Umbilical cord (tissue), 2 donors: Measurements from ENCODE around the gene CARM1. TPM values are rescaled to one million over a fixed set of nuclear protein-coding genes. Genes with fewer than 3 reads are reported as not detected.
"Not testable (repeated sequence)": the region's sequence is repeated elsewhere in the genome, so short reads cannot be mapped to it uniquely, and the experiment has no call there.

Experiments
- DNase-seq: peaks from one replicate; pipeline ENCODE4 v3.0.0-alpha.2; 2015; ENCODE audit warnings: low spot score
- total RNA-seq: library from RNA; depleted of rRNA; stranded (reverse); fragments of >200 nt; gene quantifications from one replicate; pipeline ENCODE4 v1.2.3, GENCODE V29; 2014; ENCODE audit warnings: low replicate concordance; ENCODE audit not compliant: insufficient read depth

Gene CARM1
- 17.8 TPM for total RNA-seq

DNA sequence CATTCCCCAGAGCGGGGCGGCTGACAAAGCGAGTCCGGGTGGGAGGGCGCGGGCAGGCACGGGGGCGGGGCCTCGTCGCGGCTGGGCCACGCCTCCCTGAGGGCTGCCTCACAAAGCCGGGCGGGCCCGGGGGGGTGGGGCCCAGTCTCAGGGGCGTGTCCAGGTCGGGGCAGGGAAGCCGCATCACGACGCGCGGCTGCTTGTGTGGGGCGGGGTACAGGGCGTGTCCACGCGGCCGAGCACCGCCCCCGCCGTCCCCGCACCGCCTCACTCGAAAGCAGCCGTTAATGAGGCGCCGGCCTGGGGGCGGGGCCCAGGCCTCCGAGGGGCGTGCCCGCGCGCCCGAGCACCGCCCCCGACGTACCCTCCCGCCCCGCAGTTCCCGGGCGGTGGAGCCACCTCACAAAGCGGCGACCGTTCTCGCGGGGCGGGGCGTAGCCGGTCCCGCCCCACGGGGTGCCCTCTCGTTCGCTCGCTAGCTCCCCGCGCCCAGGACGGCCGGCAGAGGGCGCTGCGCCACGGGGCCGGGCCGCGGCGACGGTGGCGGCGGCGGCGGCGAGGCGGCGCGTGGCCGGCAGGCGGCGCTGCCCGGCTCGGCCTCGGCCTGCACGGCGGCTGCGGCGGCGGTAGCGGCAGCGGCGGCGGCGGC, at the start of gene CARM1:
Gene CARM1, plus strand, starts transcription at position 599 of the 649 bp plus-strand sequence. CDS start 150 bp downstream, outside the sequence.
- peak; percentile 99 for DNase-seq

- DNase-seq = no peak
These were observed 47.7 kb upstream of the CARM1 start for GRCh38 chr19:10823690-10824089.

DNA sequence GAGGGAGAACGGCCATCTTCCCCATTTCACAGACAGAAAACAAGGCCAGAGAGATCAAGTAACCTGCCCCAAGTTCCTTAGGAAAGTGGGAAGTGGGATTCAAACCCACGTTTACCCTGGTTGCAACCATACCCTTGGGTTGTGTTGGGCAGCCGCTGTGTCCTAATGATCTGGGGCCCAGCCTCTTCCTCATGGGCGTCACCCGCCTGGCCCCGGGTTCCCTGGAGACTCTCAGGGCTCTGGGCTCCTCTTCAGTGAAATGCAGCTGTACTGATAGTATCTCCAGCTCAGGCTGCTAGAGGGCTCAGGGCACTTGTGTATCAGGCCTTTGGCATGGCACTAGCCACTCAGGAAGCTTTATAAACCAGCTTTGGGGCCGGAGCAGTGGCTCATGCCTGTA, 45.1 kb upstream of the CARM1 start:
- no peak for DNase-seq

DNA sequence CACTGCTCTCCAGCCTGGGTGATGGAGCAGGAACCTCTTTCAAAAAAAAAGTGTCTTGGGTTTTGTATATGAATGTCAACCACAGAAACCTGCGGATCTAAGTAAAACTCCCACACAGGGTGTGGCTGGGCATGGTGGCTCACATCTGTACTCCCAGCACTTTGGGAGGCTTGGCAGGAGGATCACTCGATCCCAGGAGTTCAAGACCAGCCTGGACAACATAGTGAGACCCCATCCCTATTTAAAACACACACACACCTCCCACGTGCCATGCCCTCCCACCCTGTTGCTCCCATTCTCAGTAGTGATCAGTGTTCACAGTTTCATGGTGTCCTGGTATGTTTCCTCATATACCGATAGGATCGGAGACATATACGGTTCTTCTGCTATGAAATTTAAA, 44.5 kb upstream of the CARM1 start:
- no peak for DNase-seq

DNA sequence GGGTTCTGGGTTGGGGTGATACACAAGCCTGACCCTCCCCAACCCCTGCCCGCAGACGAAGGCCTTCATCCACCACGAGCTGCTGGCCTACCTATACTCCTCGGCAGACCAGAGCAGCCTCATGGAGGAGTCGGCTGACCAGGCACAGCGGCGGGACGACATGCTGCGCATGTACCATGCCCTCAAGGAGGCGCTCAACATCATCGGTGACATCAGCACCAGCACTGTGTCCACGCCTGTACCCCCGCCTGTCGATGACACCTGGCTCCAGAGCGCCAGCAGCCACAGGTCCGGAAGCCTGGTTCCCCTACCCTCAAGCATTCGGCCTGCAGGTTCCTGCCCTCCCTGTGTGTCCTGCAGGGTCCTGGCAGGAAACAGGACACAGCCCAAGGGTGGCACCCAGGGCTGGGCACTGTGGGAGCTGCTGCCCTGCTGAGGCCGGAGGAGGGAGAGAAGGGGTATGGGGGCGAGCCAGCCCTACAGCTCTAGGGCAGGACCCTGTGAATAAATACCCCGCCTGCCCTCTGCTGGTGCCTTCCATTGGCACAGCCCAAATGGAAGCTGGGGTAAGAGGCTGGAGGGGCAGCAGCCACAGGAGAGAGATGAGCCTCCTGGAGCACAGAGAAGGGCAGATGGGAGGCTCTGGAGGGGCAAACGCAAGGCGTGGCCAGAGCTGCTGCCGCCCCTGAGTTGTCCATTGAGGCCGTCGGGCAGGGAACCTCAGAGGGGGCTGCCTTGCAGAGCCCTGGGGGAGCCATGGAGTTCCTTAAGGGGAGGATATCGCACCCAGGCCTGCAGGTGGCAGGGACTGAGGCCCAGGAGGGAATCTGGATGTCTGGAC, 42.2 kb upstream of the CARM1 start:
- DNase-seq = no peak

- DNase-seq = no peak
These were observed 41.4 kb upstream of the CARM1 start for GRCh38 chr19:10829967-10830366.

GRCh38 chr19:10830370-10830769, 41.0 kb upstream of the CARM1 start:
- DNase-seq = no peak

GRCh38 chr19:10830931-10831779, 40.2 kb upstream of the CARM1 start:
- DNase-seq = no peak

DNA sequence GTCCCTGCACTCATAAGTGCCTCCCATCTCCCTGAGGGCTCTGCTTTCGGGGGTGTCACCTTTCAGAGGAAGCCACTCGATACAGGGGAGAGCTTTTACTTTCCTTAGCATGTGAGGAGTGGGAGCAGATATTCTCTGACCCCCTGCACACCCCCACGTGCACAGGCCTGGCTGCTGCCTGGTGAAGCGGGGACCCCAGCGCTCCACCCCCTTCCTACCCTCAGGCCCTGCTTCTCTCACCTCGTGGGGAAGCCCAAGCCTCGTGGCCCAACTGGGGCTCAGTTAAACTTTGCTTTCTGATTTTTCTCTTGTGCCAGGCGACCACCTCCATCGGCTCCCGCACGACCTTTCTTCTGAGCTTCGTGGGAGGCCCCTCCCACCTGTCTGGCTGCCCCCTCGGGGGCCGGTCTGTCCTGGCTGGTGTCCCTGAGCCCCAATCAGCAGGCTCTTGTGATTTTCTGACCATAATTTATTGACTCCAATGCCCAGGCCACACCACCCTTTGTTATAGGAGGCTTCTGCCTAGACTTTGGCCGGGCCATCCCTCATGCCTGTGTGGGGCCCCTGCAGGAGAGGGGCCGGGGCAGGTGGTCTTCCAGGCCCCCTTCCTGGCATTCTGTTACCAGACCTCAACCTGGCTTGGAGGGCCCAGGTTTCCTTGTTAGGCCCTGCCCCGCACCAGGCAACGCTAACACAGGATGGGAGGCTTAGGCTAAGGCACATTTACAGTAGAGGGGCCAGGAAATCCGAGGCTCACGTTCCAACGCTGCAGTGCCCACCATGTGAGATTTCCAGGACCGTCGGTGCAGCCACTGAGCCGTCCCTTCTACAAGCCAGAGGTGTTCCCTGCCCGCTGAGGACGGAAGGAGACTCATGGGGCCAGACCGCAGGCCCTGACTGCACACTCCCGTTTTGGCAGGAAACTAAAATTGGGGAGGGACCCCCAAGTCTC, 39.1 kb upstream of the CARM1 start:
- no peak for DNase-seq

- DNase-seq = no peak
These were observed 38.4 kb upstream of the CARM1 start for GRCh38 chr19:10832939-10833296.

DNA sequence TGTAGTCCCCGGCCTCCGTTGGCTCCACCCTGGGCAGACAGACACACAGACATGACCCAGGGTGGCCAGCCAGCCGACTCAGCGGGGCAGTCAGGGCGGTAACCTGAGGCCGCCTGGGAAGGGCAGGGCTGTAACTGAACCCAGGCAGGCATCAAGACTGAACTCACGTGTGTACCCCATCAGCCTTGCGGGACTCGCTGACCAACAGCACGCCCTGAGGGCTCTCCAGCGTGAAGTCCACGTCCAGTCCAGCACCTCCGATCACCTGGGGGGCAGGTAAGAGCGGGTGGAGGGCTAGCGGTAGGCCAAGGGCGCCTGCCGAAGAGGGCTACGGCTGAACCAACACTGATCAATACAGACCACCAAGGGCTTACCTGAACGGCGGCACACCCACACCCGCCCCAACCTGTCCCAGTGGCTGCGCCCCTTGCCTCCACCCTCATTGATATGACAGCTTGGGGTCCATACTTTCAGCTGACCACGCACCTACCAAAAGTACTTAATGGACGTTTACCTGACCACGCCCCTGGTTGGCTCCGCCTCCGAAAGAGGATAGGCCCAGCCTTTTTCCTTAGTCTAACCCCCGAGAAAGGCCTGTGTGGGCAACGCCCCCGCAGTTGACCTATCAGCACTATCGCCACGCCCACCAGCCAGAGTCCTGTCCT, 36.1 kb upstream of the CARM1 start:
- DNase-seq = no peak

- DNase-seq = peak; percentile 99
These were observed 35.4 kb upstream of the CARM1 start, which contains the start of gene TMED1 for GRCh38 chr19:10835754-10836478. TSS of gene TMED1 (minus strand) at chr19:10836212. CDS start at chr19:10836191, 21 bp downstream.

DNA sequence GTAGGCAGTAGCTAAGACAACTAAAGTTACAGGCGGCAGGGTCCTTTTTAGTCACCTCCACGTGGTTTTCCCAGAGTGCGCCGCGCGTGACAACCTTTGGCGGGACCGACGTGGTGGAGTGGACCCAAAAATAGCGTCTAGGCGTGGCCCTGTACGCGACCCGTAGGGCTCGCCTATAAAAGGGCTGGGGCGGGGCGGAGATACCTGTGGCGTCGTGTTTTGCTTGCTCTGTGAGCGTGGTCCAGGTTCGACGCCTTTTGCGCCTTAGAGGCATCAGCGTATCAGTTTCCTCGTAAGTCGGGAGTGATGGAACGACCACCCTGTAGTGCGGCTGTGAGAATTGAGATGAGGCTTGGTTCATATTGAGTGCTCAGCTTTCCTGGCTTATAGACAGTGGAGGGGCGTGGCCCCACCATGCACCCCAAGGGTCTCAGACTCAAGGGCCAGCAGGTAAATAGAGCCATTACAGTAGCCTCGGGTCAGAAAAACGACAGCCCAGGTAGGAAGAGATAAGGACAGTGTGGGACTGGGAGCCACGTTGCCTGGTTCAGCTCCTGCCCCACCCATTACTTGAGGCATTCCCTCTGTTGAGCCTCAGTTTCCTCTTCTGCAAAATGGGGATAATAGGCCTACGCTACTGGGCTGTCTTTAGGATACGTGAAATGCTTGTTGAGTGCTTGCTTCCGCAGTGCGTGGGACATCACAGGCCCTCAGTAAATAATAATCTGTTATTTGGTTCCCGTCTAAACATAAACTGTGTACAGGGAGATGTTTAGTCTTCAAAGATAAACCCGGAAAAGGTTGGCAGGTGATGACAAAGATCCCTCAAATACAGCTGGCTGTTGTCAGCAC, 34.6 kb upstream of the CARM1 start:
- DNase-seq = no peak

GRCh38 chr19:10837649-10838048, 33.7 kb upstream of the CARM1 start:
- DNase-seq = not testable (repeated sequence)

DNA sequence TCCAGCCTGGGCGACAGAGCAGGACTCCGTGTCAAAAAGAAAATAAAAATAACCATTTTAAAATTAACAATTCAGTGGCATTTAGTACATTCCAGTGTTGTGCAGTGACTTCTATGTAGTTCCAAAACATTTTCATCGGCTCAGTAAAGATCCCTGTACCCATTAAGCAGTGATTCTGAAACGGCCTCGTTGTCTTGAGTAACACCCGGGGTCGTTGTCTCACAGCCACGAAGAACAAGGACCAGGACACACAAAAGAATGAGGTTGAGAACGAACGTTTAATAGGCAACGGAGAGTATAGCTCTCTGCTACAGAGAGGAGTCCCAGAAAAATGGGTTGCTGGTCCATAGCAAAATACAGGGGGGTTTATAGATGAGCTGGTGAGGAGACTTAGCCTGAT, 33.0 kb upstream of the CARM1 start:
- no peak for DNase-seq

- DNase-seq = no peak
These were observed 32.0 kb upstream of the CARM1 start for GRCh38 chr19:10839114-10840050.

DNA sequence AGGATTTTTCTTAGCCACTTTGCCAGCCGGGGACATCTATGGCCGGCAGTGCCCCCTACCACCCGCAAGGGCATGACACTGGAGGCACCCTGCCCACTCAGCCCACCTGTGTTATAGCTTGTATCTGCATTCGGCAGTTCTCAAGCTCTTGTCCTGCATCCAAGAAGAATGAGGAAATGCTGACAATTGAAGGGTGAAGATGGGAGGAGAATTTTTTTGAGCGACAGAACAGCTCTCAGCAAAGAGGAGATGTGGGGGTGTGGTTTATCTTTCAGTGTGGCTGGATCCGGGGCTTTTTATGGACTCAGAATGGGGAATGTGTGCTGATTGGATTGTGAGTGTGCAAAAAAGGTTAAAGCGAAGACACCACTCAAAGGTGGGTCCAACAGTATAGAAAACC, 28.6 kb upstream of the CARM1 start:
- DNase-seq = no peak
